Glomerular endothelial cell (primary cell): Measurements from ENCODE around the gene ST8SIA3. TPM values are rescaled to one million over a fixed set of nuclear protein-coding genes. Genes with fewer than 3 reads are reported as not detected.

Experiments
- DNase-seq: peaks from one replicate; pipeline ENCODE4 v3.0.0-alpha.2; 2011; ENCODE audit warnings: low read depth, low spot score; ENCODE audit errors: extremely low read depth
- total RNA-seq: library from RNA; depleted of rRNA; stranded (reverse); fragments of >200 nt; gene quantifications from 2 replicates; pipeline ENCODE4 v1.2.3, GENCODE V29; 2015

Gene ST8SIA3
- not detected in 2 replicates for total RNA-seq

- no peak for DNase-seq
Observed at GRCh38 chr18:57352271-57352701, at the start of gene ST8SIA3. Gene ST8SIA3 (plus strand): TSS chr18:57352557. CDS start chr18:57352847, 290 bp downstream.

GRCh38 chr18:57311472-57311871 is 40.9 kb upstream of the ST8SIA3 start:
- DNase-seq, result no peak

GRCh38 chr18:57312346-57313144 is 39.8 kb upstream of the ST8SIA3 start:
- DNase-seq, result no peak

- DNase-seq, result no peak
Observed at GRCh38 chr18:57320603-57321002, 31.8 kb upstream of the ST8SIA3 start.

- DNase-seq, result no peak
Observed at GRCh38 chr18:57325491-57326166, 26.7 kb upstream of the ST8SIA3 start.

- DNase-seq, result no peak
Observed at GRCh38 chr18:57326718-57327323, 25.5 kb upstream of the ST8SIA3 start.

- DNase-seq, result no peak
Observed at GRCh38 chr18:57328665-57329064, 23.7 kb upstream of the ST8SIA3 start.

- DNase-seq, result no peak
Observed at GRCh38 chr18:57329856-57330255, 22.5 kb upstream of the ST8SIA3 start.

GRCh38 chr18:57331718-57332117 is 20.6 kb upstream of the ST8SIA3 start:
- DNase-seq, result no peak

- no peak for DNase-seq
Observed at GRCh38 chr18:57333940-57334339, 18.4 kb upstream of the ST8SIA3 start.

GRCh38 chr18:57334383-57334782 is 18.0 kb upstream of the ST8SIA3 start:
- DNase-seq, result no peak

GRCh38 chr18:57336343-57336742 is 16.0 kb upstream of the ST8SIA3 start:
- DNase-seq, result no peak

GRCh38 chr18:57337890-57338289 is 14.5 kb upstream of the ST8SIA3 start:
- DNase-seq, result no peak

- no peak for DNase-seq
Observed at GRCh38 chr18:57343833-57344232, 8.5 kb upstream of the ST8SIA3 start.

GRCh38 chr18:57346876-57347275 is 5.5 kb upstream of the ST8SIA3 start:
- DNase-seq, result no peak

GRCh38 chr18:57347784-57348183 is 4.6 kb upstream of the ST8SIA3 start:
- no peak for DNase-seq

- no peak for DNase-seq
Observed at GRCh38 chr18:57352761-57353136, 392 bp downstream of the ST8SIA3 start.

GRCh38 chr18:57353137-57353939 is 981 bp downstream of the ST8SIA3 start:
- DNase-seq, result no peak

GRCh38 chr18:57353940-57354461 is 1.6 kb downstream of the ST8SIA3 start:
- no peak for DNase-seq

- no peak for DNase-seq
Observed at GRCh38 chr18:57359433-57359832, 7.1 kb downstream of the ST8SIA3 start.

GRCh38 chr18:57362714-57363113 is 10.4 kb downstream of the ST8SIA3 start:
- DNase-seq, result no peak
